Naive B cell (primary cell): ENCODE measurements around the gene TRIM25. TPM values are rescaled to one million over a fixed set of nuclear protein-coding genes. Genes with fewer than 3 reads are reported as not detected.

Source experiments
- ATAC-seq, 2 donors: fragments of 150-1000 bp; cut with Tn5 transposase; 2 replicates each; pipeline ENCODE4 v1.10.0; 2021; ENCODE audit warnings: low read depth in 2 of 2, mild to moderate bottlenecking in 2 of 2, moderate library complexity in 2 of 2
- DNase-seq: peaks from one replicate; pipeline ENCODE4 v3.0.0; 2022
- H3K27ac Mint-ChIP-seq, 6 donors: one replicate each; pipeline ENCODE4 v1.8.0; 2020 to 2022; ENCODE audit warnings: mild to moderate bottlenecking in 6 of 6, mixed read lengths in 6 of 6, moderate library complexity in 5 of 6, inconsistent platforms in 2 of 6
- H3K27me3 Mint-ChIP-seq, 3 donors: one replicate each; pipeline ENCODE4 v1.8.0; 2021 to 2022; ENCODE audit warnings: mixed read lengths in 3 of 3, mild to moderate bottlenecking in 1 of 3
- H3K36me3 Mint-ChIP-seq, 2 donors: one replicate each; pipeline ENCODE4 v1.8.0; 2020 to 2022; ENCODE audit warnings: mixed read lengths in 2 of 2, inconsistent platforms in 1 of 2, mild to moderate bottlenecking in 1 of 2
- H3K4me1 Mint-ChIP-seq, 3 donors: one replicate each; pipeline ENCODE4 v1.8.0; 2020 to 2022; ENCODE audit warnings: mixed read lengths in 3 of 3, inconsistent platforms in 1 of 3, mild to moderate bottlenecking in 1 of 3, moderate library complexity in 1 of 3
- H3K4me3 Mint-ChIP-seq, 8 donors: one replicate each; pipeline ENCODE4 v1.8.0; 2020 to 2022; ENCODE audit warnings: mild to moderate bottlenecking in 8 of 8, mixed read lengths in 8 of 8, moderate library complexity in 8 of 8, inconsistent platforms in 2 of 8
- H3K9me3 Mint-ChIP-seq, 7 donors: one replicate each; pipeline ENCODE4 v1.8.0; 2020 to 2022; ENCODE audit warnings: mixed read lengths in 7 of 7, mild to moderate bottlenecking in 5 of 7, inconsistent platforms in 2 of 7, moderate library complexity in 1 of 7
- polyA plus RNA-seq, 6 donors: library from polyadenylated mRNA; unstranded; fragments of 300-500 nt; fragmentation: Illumina TruSeq; gene quantifications; one replicate each; pipeline ENCODE4 v1.2.3, GENCODE V29; 2021; ENCODE audit warnings: low read depth in 6 of 6

The TRIM25 gene
- polyA plus RNA-seq, 6 donors from 2014 or later, result 0.74 to 18.5 (median 10.3) TPM

- Mint-ChIP-seq H3K27ac (peak overlapping the region; percentile 67 to 96 (median 93)), H3K4me3 (peak overlapping the region; percentile 83 to 95 (median 93)), H3K27me3 (no peaks in the 10 kb centered on the region), H3K36me3 (no peaks in the 10 kb centered on the region), H3K4me1 (peaks cover 30 to 45% (median 37%) of the 10 kb centered on the region in 3 donors), H3K9me3 (peaks cover 0 to 13% (median 0%) of the 10 kb centered on the region in 7 donors)
- ATAC-seq (no peak), DNase-seq (no peak)
Observed at GRCh38 chr17:56914581-56915273, 878 bp upstream of the TRIM25 start.

- peak overlapping the region; percentile 83 to 95 (median 93) for H3K4me3 Mint-ChIP-seq
- peaks cover 38 to 59% (median 50%) of the 10 kb centered on the region in 3 donors for H3K4me1 Mint-ChIP-seq
- peaks cover 0 to 13% (median 0%) of the 10 kb centered on the region in 7 donors for H3K9me3 Mint-ChIP-seq
- peak overlapping the region; percentile 69 to 96 (median 90) for H3K27ac Mint-ChIP-seq
- DNase-seq (no peak), ATAC-seq (peak; percentile 61 to 66)
- no peaks in the 10 kb centered on the region for H3K27me3 Mint-ChIP-seq
- no peaks in the 10 kb centered on the region for H3K36me3 Mint-ChIP-seq
Observed at GRCh38 chr17:56913353-56913866, 439 bp downstream of the TRIM25 start.

GRCh38 chr17:56913000-56913311, 893 bp downstream of the TRIM25 start:
- peaks cover 0 to 10% (median 0%) of the 10 kb centered on the region in 7 donors for H3K9me3 Mint-ChIP-seq
- DNase-seq, result no peak
- no peak for ATAC-seq
- H3K4me1 Mint-ChIP-seq, result peaks cover 42 to 63% (median 55%) of the 10 kb centered on the region in 3 donors
- no peaks in the 10 kb centered on the region for H3K27me3 Mint-ChIP-seq
- no peaks in the 10 kb centered on the region for H3K36me3 Mint-ChIP-seq
- H3K27ac Mint-ChIP-seq, result peak overlapping the region in 3 of 6 donors; percentile 69 to 96 (median 88)
- peak overlapping the region; percentile 83 to 95 (median 93) for H3K4me3 Mint-ChIP-seq

GRCh38 chr17:56912105-56912999, 1.5 kb downstream of the TRIM25 start:
- Mint-ChIP-seq H3K27ac (peak overlapping the region in 5 of 6 donors; percentile 42 to 88 (median 78)), H3K27me3 (no peaks in the 10 kb centered on the region), H3K9me3 (peaks cover 0 to 4% (median 0%) of the 10 kb centered on the region in 7 donors), H3K36me3 (peaks cover 4 to 5% of the 10 kb centered on the region in 2 donors), H3K4me3 (peak overlapping the region; percentile 83 to 95 (median 93)), H3K4me1 (peaks cover 47 to 69% (median 61%) of the 10 kb centered on the region in 3 donors)
- ATAC-seq (no peak), DNase-seq (no peak)

GRCh38 chr17:56910509-56911235, 3.2 kb downstream of the TRIM25 start:
- no peak for ATAC-seq
- Mint-ChIP-seq H3K4me1 (peaks cover 49 to 76% (median 73%) of the 10 kb centered on the region in 3 donors), H3K36me3 (peaks cover 16 to 21% of the 10 kb centered on the region in 2 donors), H3K27ac (peak overlapping the region; percentile 74 to 95 (median 83)), H3K9me3 (no peaks in the 10 kb centered on the region), H3K27me3 (no peaks in the 10 kb centered on the region), H3K4me3 (peak overlapping the region; percentile 48 to 95 (median 73))
- DNase-seq, result no peak

- H3K9me3 Mint-ChIP-seq, result no peaks in the 10 kb centered on the region
- H3K36me3 Mint-ChIP-seq, result peaks cover 17 to 24% of the 10 kb centered on the region in 2 donors
- peak overlapping the region in 7 of 8 donors; percentile 64 to 95 (median 74) for H3K4me3 Mint-ChIP-seq
- H3K27ac Mint-ChIP-seq, result peak overlapping the region in 5 of 6 donors; percentile 74 to 98 (median 88)
- no peaks in the 10 kb centered on the region for H3K27me3 Mint-ChIP-seq
- no peak for DNase-seq
- peaks cover 45 to 70% (median 67%) of the 10 kb centered on the region in 3 donors for H3K4me1 Mint-ChIP-seq
- no peak for ATAC-seq
Observed at GRCh38 chr17:56909742-56910508, 3.9 kb downstream of the TRIM25 start.

GRCh38 chr17:56908001-56908542, 5.8 kb downstream of the TRIM25 start:
- Mint-ChIP-seq H3K4me3 (peak overlapping the region; percentile 69 to 93 (median 83)), H3K4me1 (peaks cover 50 to 73% (median 69%) of the 10 kb centered on the region in 3 donors), H3K36me3 (peaks cover 31 to 37% of the 10 kb centered on the region in 2 donors), H3K27ac (peak overlapping the region; percentile 30 to 98 (median 95)), H3K9me3 (no peaks in the 10 kb centered on the region), H3K27me3 (no peaks in the 10 kb centered on the region)
- ATAC-seq (peak; percentile 86 to 89), DNase-seq (peak; percentile 71)

- Mint-ChIP-seq H3K4me3 (no peak overlapping the region), H3K27me3 (no peaks in the 10 kb centered on the region), H3K4me1 (peaks cover 39 to 50% (median 41%) of the 10 kb centered on the region in 3 donors), H3K27ac (no peak overlapping the region), H3K9me3 (no peaks in the 10 kb centered on the region), H3K36me3 (peaks cover 45 to 58% of the 10 kb centered on the region in 2 donors)
- no peak for DNase-seq
- no peak for ATAC-seq
Observed at GRCh38 chr17:56903560-56903959, 10.3 kb downstream of the TRIM25 start.

- Mint-ChIP-seq H3K4me1 (peaks cover 39 to 50% (median 42%) of the 10 kb centered on the region in 3 donors), H3K4me3 (no peak overlapping the region), H3K36me3 (peaks cover 41 to 63% of the 10 kb centered on the region in 2 donors), H3K9me3 (no peaks in the 10 kb centered on the region), H3K27me3 (no peaks in the 10 kb centered on the region), H3K27ac (no peak overlapping the region)
- no peak for DNase-seq
- ATAC-seq, result no peak
Observed at GRCh38 chr17:56902348-56902747, 11.5 kb downstream of the TRIM25 start.

GRCh38 chr17:56899403-56899802, 14.4 kb downstream of the TRIM25 start:
- ATAC-seq (no peak), DNase-seq (no peak)
- no peaks in the 10 kb centered on the region for H3K27me3 Mint-ChIP-seq
- H3K4me3 Mint-ChIP-seq, result no peak overlapping the region
- H3K4me1 Mint-ChIP-seq, result peaks cover 42 to 47% (median 43%) of the 10 kb centered on the region in 3 donors
- peak overlapping the region in 2 of 6 donors; percentile 12 to 80 for H3K27ac Mint-ChIP-seq
- H3K36me3 Mint-ChIP-seq, result peaks cover 22 to 53% of the 10 kb centered on the region in 2 donors
- H3K9me3 Mint-ChIP-seq, result no peaks in the 10 kb centered on the region

GRCh38 chr17:56898874-56899273, 15.0 kb downstream of the TRIM25 start:
- H3K9me3 Mint-ChIP-seq, result no peaks in the 10 kb centered on the region
- no peaks in the 10 kb centered on the region for H3K27me3 Mint-ChIP-seq
- DNase-seq (no peak), ATAC-seq (no peak)
- peaks cover 17 to 51% of the 10 kb centered on the region in 2 donors for H3K36me3 Mint-ChIP-seq
- H3K27ac Mint-ChIP-seq, result peak overlapping the region in 4 of 6 donors; percentile 24 to 67 (median 54)
- peaks cover 38 to 41% (median 39%) of the 10 kb centered on the region in 3 donors for H3K4me1 Mint-ChIP-seq
- H3K4me3 Mint-ChIP-seq, result peak overlapping the region in 1 of 8 donors; percentile 65
